Measurements from ENCODE around the gene MLPH. TPM values are rescaled to one million over a fixed set of nuclear protein-coding genes. Genes with fewer than 3 reads are reported as not detected.

The MLPH gene
- total RNA-seq, 1 donor from 2014 or later: 91.0 TPM

GRCh38 chr2:237480556-237480955, 6.5 kb upstream of the MLPH start:
- TF ChIP-seq CTCF (IDR thresholded peaks at IDR 0.05): no peak
- H3K4me3 ChIP-seq: no peak overlapping the region
- H3K27ac ChIP-seq: no peak overlapping the region
- no peaks in the 10 kb centered on the region for H3K9me3 ChIP-seq
- H3K4me1 ChIP-seq: peaks cover 3 to 8% of the 10 kb centered on the region in 2 donors
- no peak for DNase-seq (ENCODE audit: low spot score in 2 of 2)
- H3K36me3 ChIP-seq: no peaks in the 10 kb centered on the region
- no peaks in the 10 kb centered on the region for H3K27me3 ChIP-seq
- intact Hi-C loops (cut with DNase I): no loop called here

- no peaks in the 10 kb centered on the region for H3K36me3 ChIP-seq
- H3K4me1 ChIP-seq: peaks cover 3 to 6% of the 10 kb centered on the region in 2 donors
- peaks cover 3% of the 10 kb centered on the region for H3K27me3 ChIP-seq
- no peak overlapping the region for H3K4me3 ChIP-seq
- no peak overlapping the region for H3K27ac ChIP-seq
- H3K9me3 ChIP-seq: no peaks in the 10 kb centered on the region
- no peak for TF ChIP-seq CTCF (IDR thresholded peaks at IDR 0.05)
- no peak for DNase-seq (ENCODE audit: low spot score in 2 of 2)
- intact Hi-C loops (cut with DNase I): no loop called here
Observed at GRCh38 chr2:237480988-237481525, 6.0 kb upstream of the MLPH start.

- no peak for TF ChIP-seq CTCF (IDR thresholded peaks at IDR 0.05)
- peaks cover 13 to 20% of the 10 kb centered on the region in 2 donors for H3K4me1 ChIP-seq
- H3K36me3 ChIP-seq: no peaks in the 10 kb centered on the region
Observed at GRCh38 chr2:237482485-237482884, 4.6 kb upstream of the MLPH start.

GRCh38 chr2:237483018-237483731, 3.9 kb upstream of the MLPH start:
- Histone ChIP-seq H3K36me3 (no peaks in the 10 kb centered on the region), H3K4me1 (peaks cover 14 to 21% of the 10 kb centered on the region in 2 donors), H3K9me3 (no peaks in the 10 kb centered on the region), H3K27me3 (peaks cover 15% of the 10 kb centered on the region), H3K4me3 (no peak overlapping the region), H3K27ac (no peak overlapping the region)
- no peak for DNase-seq (ENCODE audit: low spot score in 2 of 2)
- TF ChIP-seq CTCF (IDR thresholded peaks at IDR 0.05): no peak
- intact Hi-C loops (cut with DNase I): no loop called here

More at GRCh38 chr2:237482485-237482884, 4.6 kb upstream of the MLPH start:
- peaks cover 15% of the 10 kb centered on the region for H3K27me3 ChIP-seq
- no peak for DNase-seq (ENCODE audit: low spot score in 2 of 2)
- intact Hi-C loops (cut with DNase I): no loop called here
- H3K4me3 ChIP-seq: no peak overlapping the region
- no peak overlapping the region for H3K27ac ChIP-seq
- no peaks in the 10 kb centered on the region for H3K9me3 ChIP-seq

- intact Hi-C loops (cut with DNase I): no loop called here
- no peaks in the 10 kb centered on the region for H3K36me3 ChIP-seq
- H3K27ac ChIP-seq: no peak overlapping the region
- no peaks in the 10 kb centered on the region for H3K9me3 ChIP-seq
- no peak for TF ChIP-seq CTCF (IDR thresholded peaks at IDR 0.05)
- peaks cover 15% of the 10 kb centered on the region for H3K27me3 ChIP-seq
- H3K4me1 ChIP-seq: peaks cover 11 to 15% of the 10 kb centered on the region in 2 donors
- DNase-seq (ENCODE audit: low spot score in 2 of 2): no peak
- H3K4me3 ChIP-seq: no peak overlapping the region
Observed at GRCh38 chr2:237485304-237485703, 1.7 kb upstream of the MLPH start.

Data from ascending aorta (tissue), 2 donors.